CD14-positive monocyte (primary cell): Measurements from ENCODE around the gene TTLL11. TPM values are rescaled to one million over a fixed set of nuclear protein-coding genes. Genes with fewer than 3 reads are reported as not detected.

Experiments used
- DNase-seq, 3 donors: peaks; one replicate each; pipeline ENCODE4 v3.0.0-alpha.2; 2011 to 2022
- H2AFZ ChIP-seq: 2 replicates; pipeline ENCODE4 v1.6.0; 2012; ENCODE audit warnings: mild to moderate bottlenecking, low read depth, low read length, inconsistent platforms; ENCODE audit not compliant: insufficient read depth, poor library complexity, severe bottlenecking
- H3K27ac ChIP-seq, 2 donors: 1 replicate in 1 of 2; 2 replicates in 1 of 2; pipeline ENCODE4 v1.5.1; 2012 to 2013; ENCODE audit warnings: low read length in 2 of 2, control low read depth in 1 of 2, inconsistent platforms in 1 of 2, low read depth in 1 of 2, mild to moderate bottlenecking in 1 of 2
- H3K27me3 ChIP-seq, 2 donors: one replicate each; pipeline versions ENCODE4 v1.6.0 to v1.6.1; 2011 to 2013; ENCODE audit warnings: low read length in 2 of 2; ENCODE audit not compliant: control insufficient read depth in 2 of 2, insufficient read depth in 2 of 2
- H3K36me3 ChIP-seq, 2 donors: replicated peaks in 1 of 2; 1 replicate in 1 of 2; 2 replicates in 1 of 2; pipeline versions ENCODE4 v1.5.1 to v1.6.1; 2012 to 2013; ENCODE audit warnings: low read length in 2 of 2, control low read depth in 1 of 2, inconsistent platforms in 1 of 2, mild to moderate bottlenecking in 1 of 2; ENCODE audit not compliant: insufficient read depth in 2 of 2, control insufficient read depth in 1 of 2
- H3K4me1 ChIP-seq, 2 donors: 1 replicate in 1 of 2; 2 replicates in 1 of 2; pipeline versions ENCODE4 v1.5.1 to v1.6.1; 2012 to 2013; ENCODE audit warnings: low read length in 2 of 2, control low read depth in 1 of 2, inconsistent platforms in 1 of 2, mild to moderate bottlenecking in 1 of 2, moderate library complexity in 1 of 2; ENCODE audit not compliant: insufficient read depth in 2 of 2, control insufficient read depth in 1 of 2
- H3K4me2 ChIP-seq: replicated peaks from 2 replicates; pipeline ENCODE3; 2012; ENCODE audit warnings: low read length, moderate library complexity, mild to moderate bottlenecking; ENCODE audit not compliant: poor library complexity, severe bottlenecking; ENCODE audit errors: extremely low read depth
- H3K4me3 ChIP-seq, 3 experiments: fragments of 200-600 bp in 1 of 3; sonication (generic) in 1 of 3; replicated peaks in 1 of 3; 1 replicate in 2 of 3; 2 replicates in 1 of 3; pipeline ENCODE4 v1.5.1; 2011 to 2013; ENCODE audit warnings: low read length in 3 of 3, mild to moderate bottlenecking in 3 of 3, control low read depth in 2 of 3, low read depth in 2 of 3, inconsistent platforms in 1 of 3, moderate library complexity in 1 of 3
- H3K79me2 ChIP-seq: 2 replicates; pipeline ENCODE4 v1.6.0; 2012; ENCODE audit warnings: mild to moderate bottlenecking, control low read depth, inconsistent platforms, low read length, moderate library complexity; ENCODE audit not compliant: insufficient read depth
- H3K9ac ChIP-seq: 2 replicates; pipeline ENCODE4 v1.6.0; 2017; ENCODE audit warnings: low read length, mild to moderate bottlenecking; ENCODE audit not compliant: insufficient read depth, poor library complexity, severe bottlenecking
- H3K9me3 ChIP-seq, 2 donors: replicated peaks in 1 of 2; 1 replicate in 1 of 2; 2 replicates in 1 of 2; pipeline versions ENCODE4 v1.5.1 to v1.6.1; 2012 to 2013; ENCODE audit warnings: low read length in 2 of 2, control low read depth in 1 of 2; ENCODE audit not compliant: control insufficient read depth in 1 of 2, insufficient read depth in 1 of 2
- H4K20me1 ChIP-seq: 2 replicates; pipeline ENCODE4 v1.6.0; 2012; ENCODE audit warnings: mild to moderate bottlenecking, low read length, control low read depth, moderate library complexity; ENCODE audit not compliant: insufficient read depth
- H3K27ac Mint-ChIP-seq, 7 donors: one replicate each; pipeline ENCODE4 v1.8.0; 2020; ENCODE audit warnings: mild to moderate bottlenecking in 7 of 7, mixed read lengths in 7 of 7, moderate library complexity in 6 of 7, inconsistent platforms in 2 of 7
- H3K27me3 Mint-ChIP-seq, 3 donors: one replicate each; pipeline ENCODE4 v1.8.0; 2021 to 2022; ENCODE audit warnings: low read depth in 3 of 3, mild to moderate bottlenecking in 3 of 3, mixed read lengths in 3 of 3, moderate library complexity in 3 of 3, inconsistent platforms in 1 of 3
- H3K36me3 Mint-ChIP-seq, 2 donors: one replicate each; pipeline ENCODE4 v1.8.0; 2020; ENCODE audit warnings: mixed read lengths in 2 of 2, inconsistent platforms in 1 of 2, mild to moderate bottlenecking in 1 of 2
- H3K4me1 Mint-ChIP-seq: one replicate; pipeline ENCODE4 v1.8.0; 2020; ENCODE audit warnings: mild to moderate bottlenecking, mixed read lengths
- H3K4me3 Mint-ChIP-seq, 2 donors: one replicate each; pipeline ENCODE4 v1.8.0; 2020; ENCODE audit warnings: mild to moderate bottlenecking in 2 of 2, mixed read lengths in 2 of 2, moderate library complexity in 1 of 2
- H3K9me3 Mint-ChIP-seq, 7 donors: one replicate each; pipeline ENCODE4 v1.8.0; 2020 to 2022; ENCODE audit warnings: mixed read lengths in 7 of 7, mild to moderate bottlenecking in 6 of 7, moderate library complexity in 6 of 7, inconsistent platforms in 2 of 7
- WGBS: methylation state at CpG from one replicate; pipeline ENCODE4 v1.1.5; 2013; ENCODE audit warnings: missing lambda C conversion rate; ENCODE audit not compliant: insufficient coverage; 5-methylcytosine and 5-hydroxymethylcytosine counted together
- intact Hi-C, 2 donors: fragments of 100-400 bp; cut with micrococcal nuclease; formaldehyde crosslinking; loops; one replicate each; pipeline versions ENCODE4 v1.15.0 to v1.15.1; 2023
- polyA plus RNA-seq, 3 donors: library from polyadenylated mRNA; depleted of rRNA in 1 of 3; unstranded in 2 of 3; stranded (reverse) in 1 of 3; fragments of 300-500 nt in 2 of 3; fragments of >200 nt in 1 of 3; fragmentation: Illumina TruSeq in 2 of 3; gene quantifications; 1 replicate in 2 of 3; 2 replicates in 1 of 3; pipeline ENCODE4 v1.2.3, GENCODE V29; 2012 to 2021
- TF ChIP-seq, protein P1 (sequence below): fragments of 200-600 bp; IDR thresholded peaks from one replicate; pipeline ENCODE4 v1.8.0; 2022; ENCODE audit warnings: antibody characterized with exemption, mild to moderate bottlenecking

The TTLL11 gene
- polyA plus RNA-seq, 3 donors = 2.9 to 3.5 (median 3.1) TPM

DNA sequence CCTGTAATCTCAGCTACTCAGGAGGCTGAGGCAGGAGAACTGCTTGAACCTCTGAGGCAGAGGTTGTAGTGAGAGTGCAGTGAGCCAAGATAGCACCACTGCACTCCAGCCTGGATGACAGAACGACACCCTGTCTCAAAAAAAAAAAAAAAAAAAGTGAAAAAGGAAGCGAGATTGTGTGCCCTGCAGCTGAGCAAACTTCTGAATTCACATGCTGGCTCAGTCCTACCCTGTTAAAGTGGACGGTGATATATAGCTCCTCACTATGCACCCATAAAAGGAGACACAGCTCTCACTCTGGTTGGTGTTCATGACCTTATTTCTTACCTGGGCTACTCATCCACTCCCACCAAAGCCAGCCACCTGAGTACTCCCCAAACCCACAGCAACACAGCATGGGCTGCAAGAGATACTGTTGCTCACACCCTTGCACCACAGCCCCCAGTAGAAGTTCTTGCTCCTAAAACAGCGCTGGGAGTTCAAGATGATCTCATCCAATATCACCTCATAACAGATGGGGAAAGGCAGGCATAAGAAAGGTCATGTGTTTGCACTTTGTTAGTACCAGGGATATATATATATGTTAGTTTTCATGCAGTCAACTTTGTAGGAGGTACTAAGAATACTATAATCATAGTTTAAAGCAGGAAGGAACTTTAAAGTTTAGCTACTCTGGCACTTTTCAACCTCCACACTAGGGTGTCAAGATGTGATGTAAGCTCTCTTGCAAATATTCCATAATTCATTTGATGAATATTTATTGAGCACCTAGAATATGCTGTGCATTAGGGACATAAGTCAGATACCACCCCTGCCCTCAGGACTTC, 4.0 kb downstream of the TTLL11 start:
- peaks cover 37% of the 10 kb centered on the region for H3K4me1 Mint-ChIP-seq
- H3K4me2 ChIP-seq = no peak overlapping the region
- H3K27ac ChIP-seq = no peak overlapping the region
- no peak overlapping the region for H2AFZ ChIP-seq
- H3K36me3 Mint-ChIP-seq = peaks cover 2 to 8% of the 10 kb centered on the region in 2 donors
- H3K27ac Mint-ChIP-seq = no peak overlapping the region
- peaks cover 15% of the 10 kb centered on the region for H3K79me2 ChIP-seq
- H3K36me3 ChIP-seq = no peaks in the 10 kb centered on the region
- no peaks in the 10 kb centered on the region for H3K9me3 ChIP-seq
- H3K9ac ChIP-seq = no peak overlapping the region
- peaks cover 3 to 5% (median 3%) of the 10 kb centered on the region in 3 donors for H3K27me3 Mint-ChIP-seq
- TF ChIP-seq, protein P1, sequence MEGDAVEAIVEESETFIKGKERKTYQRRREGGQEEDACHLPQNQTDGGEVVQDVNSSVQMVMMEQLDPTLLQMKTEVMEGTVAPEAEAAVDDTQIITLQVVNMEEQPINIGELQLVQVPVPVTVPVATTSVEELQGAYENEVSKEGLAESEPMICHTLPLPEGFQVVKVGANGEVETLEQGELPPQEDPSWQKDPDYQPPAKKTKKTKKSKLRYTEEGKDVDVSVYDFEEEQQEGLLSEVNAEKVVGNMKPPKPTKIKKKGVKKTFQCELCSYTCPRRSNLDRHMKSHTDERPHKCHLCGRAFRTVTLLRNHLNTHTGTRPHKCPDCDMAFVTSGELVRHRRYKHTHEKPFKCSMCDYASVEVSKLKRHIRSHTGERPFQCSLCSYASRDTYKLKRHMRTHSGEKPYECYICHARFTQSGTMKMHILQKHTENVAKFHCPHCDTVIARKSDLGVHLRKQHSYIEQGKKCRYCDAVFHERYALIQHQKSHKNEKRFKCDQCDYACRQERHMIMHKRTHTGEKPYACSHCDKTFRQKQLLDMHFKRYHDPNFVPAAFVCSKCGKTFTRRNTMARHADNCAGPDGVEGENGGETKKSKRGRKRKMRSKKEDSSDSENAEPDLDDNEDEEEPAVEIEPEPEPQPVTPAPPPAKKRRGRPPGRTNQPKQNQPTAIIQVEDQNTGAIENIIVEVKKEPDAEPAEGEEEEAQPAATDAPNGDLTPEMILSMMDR = no peak
- no peak for DNase-seq
- H3K4me3 Mint-ChIP-seq = no peak overlapping the region
- H3K27me3 ChIP-seq = peaks cover 0 to 2% of the 10 kb centered on the region in 2 donors
- WGBS = 80% methylated on average over 2 of the region's 4 CpGs
- H3K9me3 Mint-ChIP-seq = peaks cover 0 to 5% (median 0%) of the 10 kb centered on the region in 7 donors
- peaks cover 12% of the 10 kb centered on the region for H4K20me1 ChIP-seq
- no peak overlapping the region for H3K4me3 ChIP-seq
- H3K4me1 ChIP-seq = peaks cover 21 to 23% of the 10 kb centered on the region in 2 donors
- intact Hi-C loops = no loop called here

DNA sequence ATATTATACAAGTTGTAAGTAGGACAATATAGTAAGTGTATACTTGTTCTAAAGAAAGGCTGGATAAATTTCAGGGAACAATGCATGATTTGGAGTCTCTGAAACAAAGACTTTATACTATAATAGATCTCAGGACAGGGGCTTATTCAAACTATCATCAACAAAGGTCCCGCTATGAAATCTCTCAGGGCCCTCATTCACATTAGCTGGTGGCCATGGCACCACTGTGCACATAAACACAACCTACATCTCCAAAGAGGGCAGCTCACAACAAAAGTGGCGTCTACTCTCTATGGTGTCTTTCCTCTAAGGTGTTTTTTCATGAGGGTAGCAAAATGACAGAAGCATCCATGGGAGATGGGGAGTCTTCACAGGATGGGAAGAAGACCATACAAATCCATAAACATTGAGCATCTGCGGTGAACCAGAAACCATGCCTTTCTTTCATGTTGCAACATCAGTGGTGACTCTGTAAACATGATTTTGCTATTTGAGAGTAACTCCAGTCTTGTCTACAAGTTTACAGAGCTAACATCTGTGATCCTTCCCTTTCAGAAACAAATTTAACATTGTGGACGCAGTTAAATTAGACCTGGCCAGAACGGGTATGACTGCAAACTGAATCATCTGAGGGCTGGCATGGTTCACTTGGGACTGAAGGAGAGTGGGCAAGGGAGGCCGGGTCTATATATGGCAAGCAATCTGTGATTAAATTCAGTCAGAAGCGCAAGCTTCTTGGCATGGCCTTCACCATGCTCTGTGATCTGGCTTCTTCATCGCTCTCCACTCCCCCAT, 5.5 kb downstream of the TTLL11 start:
- Histone ChIP-seq H3K4me1 (peaks cover 14% of the 10 kb centered on the region in 2 donors), H3K9ac (no peak overlapping the region), H3K79me2 (peaks cover 14% of the 10 kb centered on the region), H3K4me2 (no peak overlapping the region), H2AFZ (no peak overlapping the region), H3K27ac (no peak overlapping the region), H3K4me3 (no peak overlapping the region), H3K27me3 (no peaks in the 10 kb centered on the region), H3K9me3 (no peaks in the 10 kb centered on the region), H3K36me3 (no peaks in the 10 kb centered on the region), H4K20me1 (peaks cover 12% of the 10 kb centered on the region)
- Mint-ChIP-seq H3K27ac (no peak overlapping the region), H3K36me3 (peaks cover 2 to 8% of the 10 kb centered on the region in 2 donors), H3K27me3 (peaks cover 0 to 3% (median 1%) of the 10 kb centered on the region in 3 donors), H3K9me3 (peaks cover 0 to 5% (median 0%) of the 10 kb centered on the region in 7 donors), H3K4me3 (no peak overlapping the region), H3K4me1 (peaks cover 29% of the 10 kb centered on the region)
- intact Hi-C loops = no loop called here
- TF ChIP-seq, protein P1 = no peak
- DNase-seq = no peak
- WGBS = 95% methylated on average over 3 of the region's 8 CpGs
